GM21360 (cell line): ENCODE results near the gene HMG20B.
"Not testable (repeated sequence)": the region's sequence is repeated elsewhere in the genome, so short reads cannot be mapped to it uniquely, and the experiment has no call there.

ENCODE experiments used
- ATAC-seq: cut with Tn5 transposase; IDR thresholded peaks from one replicate; pipeline ENCODE4 v1.9.1; 2021; ENCODE audit warnings: mild to moderate bottlenecking, moderate library complexity; ENCODE audit not compliant: unreplicated experiment

The HMG20B gene

GRCh38 chr19:3572855-3573161 lies at the start of gene HMG20B:
Gene HMG20B (plus strand): TSS chr19:3572944. CDS start chr19:3573310, 366 bp downstream.
- ATAC-seq: peak; percentile 3

GRCh38 chr19:3523361-3524077 lies 49.2 kb upstream of the HMG20B start:
- ATAC-seq: no peak

- ATAC-seq: no peak
These were observed 48.5 kb upstream of the HMG20B start for GRCh38 chr19:3524078-3524842.

- no peak for ATAC-seq
These were observed 47.8 kb upstream of the HMG20B start for GRCh38 chr19:3524904-3525451.

DNA sequence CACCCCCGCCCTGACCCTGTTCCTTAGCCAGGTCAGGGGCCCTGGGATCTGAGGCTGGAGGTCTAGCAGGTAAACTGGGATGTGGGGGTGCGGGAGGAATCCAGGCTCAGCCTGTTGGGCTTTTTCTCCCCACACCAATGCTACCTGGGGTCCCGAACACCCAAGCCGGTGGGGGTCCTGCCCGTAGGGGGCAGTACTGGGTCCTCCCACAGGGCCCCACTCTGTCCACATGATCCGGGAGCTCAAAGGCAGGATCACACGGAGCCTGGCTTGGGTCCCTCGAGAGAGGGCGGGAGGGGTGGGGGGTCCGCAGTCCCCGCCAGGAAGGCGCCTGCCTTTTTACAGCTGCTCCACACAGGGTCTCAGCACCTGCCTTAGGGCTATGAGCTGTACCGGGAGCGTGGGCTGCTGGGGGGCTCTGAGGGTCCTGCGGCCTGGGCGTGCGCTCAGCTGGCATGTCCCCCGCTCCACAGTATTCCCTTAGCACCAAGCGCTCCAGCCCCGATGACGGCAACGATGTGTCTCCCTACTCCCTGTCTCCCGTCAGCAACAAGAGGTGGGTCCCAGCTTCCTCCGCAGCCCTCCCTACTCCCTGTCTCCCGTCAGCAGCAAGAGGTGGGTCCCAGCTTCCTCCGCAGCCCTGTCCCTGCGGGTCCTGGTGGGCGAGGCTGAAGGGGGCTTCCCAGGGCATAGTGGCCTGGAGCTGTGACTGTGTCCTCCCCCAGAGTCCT lies 46.1 kb upstream of the HMG20B start:
- ATAC-seq: no peak

GRCh38 chr19:3527238-3527910 lies 45.4 kb upstream of the HMG20B start:
- no peak for ATAC-seq

DNA sequence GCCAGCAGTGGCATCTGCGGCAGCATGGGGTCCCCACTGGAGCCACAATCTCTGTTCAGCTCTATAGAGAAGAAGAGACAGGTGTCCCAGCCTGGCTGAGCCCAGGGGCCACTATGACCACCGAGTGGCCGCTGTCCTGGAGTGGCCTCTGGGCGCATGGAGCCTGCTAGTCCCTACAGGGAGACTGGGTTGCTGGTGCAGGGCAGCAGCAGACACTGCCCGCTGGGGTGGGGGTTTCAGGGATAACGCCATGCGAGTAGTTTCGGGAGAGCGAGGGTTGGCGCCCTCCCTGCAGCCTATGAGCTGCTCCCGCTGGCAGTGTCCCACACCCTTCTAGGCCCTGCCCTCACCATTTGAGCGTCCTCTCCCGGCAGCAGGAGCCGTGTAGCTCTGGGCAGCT lies 44.7 kb upstream of the HMG20B start:
- no peak for ATAC-seq

DNA sequence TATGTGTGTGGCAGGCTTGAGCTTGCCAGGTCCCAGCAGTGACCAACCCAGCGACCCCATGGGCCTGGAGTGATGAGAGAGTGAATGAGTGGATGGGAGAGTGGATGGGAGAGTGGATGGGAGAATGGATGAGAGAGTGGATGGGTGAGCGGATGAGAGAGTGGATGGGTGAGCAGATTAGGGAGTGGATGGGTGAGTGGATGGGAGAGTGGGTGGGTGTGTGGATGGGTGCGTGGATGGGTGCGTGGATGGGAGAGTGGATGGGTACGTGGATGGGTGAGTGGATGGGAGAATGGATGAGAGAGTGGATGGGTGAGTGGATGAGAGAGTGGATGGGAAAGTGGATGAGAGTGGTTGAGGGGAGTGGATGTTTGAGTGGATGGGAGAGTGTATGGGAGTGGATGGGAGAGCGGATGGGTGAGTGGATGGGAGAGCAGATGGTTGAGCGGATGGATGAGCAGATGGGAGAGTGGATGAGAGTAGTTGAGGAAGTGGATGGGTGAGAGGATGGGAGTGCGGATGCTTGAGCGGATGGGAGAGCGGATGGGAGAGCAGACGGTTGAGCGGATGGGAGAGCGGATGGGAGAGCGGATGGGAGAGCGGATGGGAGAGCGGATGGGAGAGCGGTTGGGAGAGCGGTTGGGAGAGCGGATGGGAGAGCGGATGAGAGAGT lies 44.1 kb upstream of the HMG20B start:
- ATAC-seq: no peak

DNA sequence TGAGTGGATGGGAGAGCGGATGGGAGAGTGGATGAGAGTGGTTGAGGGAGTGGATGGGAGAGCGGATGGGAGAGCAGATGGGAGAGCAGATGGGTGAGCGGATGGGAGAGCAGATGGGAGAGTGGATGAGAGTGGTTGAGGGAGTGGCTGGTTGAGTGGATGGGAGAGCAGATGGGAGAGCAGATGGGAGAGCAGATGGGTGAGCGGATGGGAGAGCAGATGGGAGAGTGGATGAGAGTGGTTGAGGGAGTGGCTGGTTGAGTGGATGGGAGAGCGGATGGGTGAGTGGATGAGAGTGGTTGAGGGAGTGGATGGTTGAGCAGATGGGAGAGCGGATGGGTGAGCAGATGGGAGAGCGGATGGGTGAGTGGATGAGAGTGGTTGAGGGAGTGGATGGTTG lies 43.4 kb upstream of the HMG20B start:
- not testable (repeated sequence) for ATAC-seq

DNA sequence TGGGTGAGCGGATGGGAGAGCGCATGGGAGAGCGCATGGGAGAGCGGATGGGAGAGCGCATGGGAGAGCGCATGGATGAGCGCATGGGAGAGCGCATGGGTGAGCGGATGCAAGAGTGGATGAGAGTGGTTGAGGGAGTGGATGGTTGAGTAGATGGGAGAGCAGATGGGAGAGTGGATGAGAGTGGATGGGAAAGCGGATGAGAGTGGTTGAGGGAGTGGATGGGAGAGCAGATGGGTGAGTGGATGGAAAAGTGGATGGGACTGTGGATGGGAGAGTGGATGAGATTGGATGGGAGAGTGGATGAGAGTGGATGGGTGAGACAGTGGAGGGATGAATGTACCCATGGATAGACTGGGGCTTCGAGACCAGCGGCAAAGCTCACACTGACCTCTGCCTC lies 42.4 kb upstream of the HMG20B start:
- no peak for ATAC-seq

GRCh38 chr19:3531716-3532115 lies 41.0 kb upstream of the HMG20B start:
- ATAC-seq: no peak

GRCh38 chr19:3532154-3532786 lies 40.5 kb upstream of the HMG20B start:
- ATAC-seq: no peak

- ATAC-seq: no peak
These were observed 39.7 kb upstream of the HMG20B start for GRCh38 chr19:3533033-3533432.

GRCh38 chr19:3533563-3534216 lies 39.1 kb upstream of the HMG20B start:
- ATAC-seq: no peak

GRCh38 chr19:3534375-3535234 lies 38.1 kb upstream of the HMG20B start:
- ATAC-seq: no peak

- no peak for ATAC-seq
These were observed 37.6 kb upstream of the HMG20B start for GRCh38 chr19:3535235-3535535.

DNA sequence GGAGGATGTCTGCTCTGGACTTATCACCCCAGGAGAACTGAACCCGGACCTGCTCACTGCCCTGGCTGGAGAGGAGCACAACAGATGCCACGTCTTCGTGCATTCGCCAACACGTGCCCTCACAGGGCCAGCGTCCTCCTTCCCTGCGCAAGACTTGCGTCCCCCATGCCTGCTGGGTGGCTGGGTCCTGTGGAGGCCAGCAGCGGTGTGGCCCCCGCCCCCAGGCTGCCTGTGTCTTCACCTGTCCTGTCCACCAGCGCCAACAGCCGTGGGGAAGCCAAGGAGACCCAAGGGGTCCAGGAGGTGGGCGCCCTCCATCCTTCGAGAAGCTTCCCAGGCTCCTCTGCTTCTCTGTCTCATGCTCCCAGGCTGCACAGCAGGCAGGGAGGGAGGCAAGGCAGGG lies 37.2 kb upstream of the HMG20B start:
- ATAC-seq: no peak

- no peak for ATAC-seq
These were observed 36.8 kb upstream of the HMG20B start for GRCh38 chr19:3535981-3536380.
